HUES48 (cell line): ENCODE data around the gene PNPLA5.

Source experiments
- H3K27ac ChIP-seq: one replicate; pipeline ENCODE4 v1.7.0; 2013; ENCODE audit warnings: low read depth, low read length, inconsistent platforms
- H3K27me3 ChIP-seq: 2 replicates; pipeline ENCODE4 v1.6.1; 2013; ENCODE audit warnings: mild to moderate bottlenecking, low read length; ENCODE audit not compliant: control insufficient read depth, insufficient read depth
- H3K36me3 ChIP-seq: 2 replicates; pipeline ENCODE4 v1.6.1; 2013; ENCODE audit warnings: low read length; ENCODE audit not compliant: control insufficient read depth, insufficient read depth
- H3K4me1 ChIP-seq: 2 replicates; pipeline ENCODE4 v1.6.1; 2013; ENCODE audit warnings: mild to moderate bottlenecking, low read length; ENCODE audit not compliant: control insufficient read depth, insufficient read depth
- H3K4me3 ChIP-seq: 2 replicates; pipeline ENCODE4 v1.5.1; 2013; ENCODE audit warnings: mild to moderate bottlenecking, low read depth, low read length
- H3K9ac ChIP-seq: 2 replicates; pipeline ENCODE4 v1.6.1; 2013; ENCODE audit warnings: mild to moderate bottlenecking, low read depth, low read length, moderate library complexity
- H3K9me3 ChIP-seq: 2 replicates; pipeline ENCODE4 v1.6.1; 2013; ENCODE audit warnings: low read length; ENCODE audit not compliant: control insufficient read depth, insufficient read depth

Gene PNPLA5

GRCh38 chr22:43861529-43861928 is 30.3 kb downstream of the PNPLA5 start:
- Histone ChIP-seq H3K36me3 (no peaks in the 10 kb centered on the region), H3K9ac (no peak overlapping the region), H3K4me3 (peak overlapping the region; percentile 73)

GRCh38 chr22:43860831-43861230 is 31.0 kb downstream of the PNPLA5 start:
- Histone ChIP-seq H3K9me3 (peaks cover 4% of the 10 kb centered on the region; the same call in 1 of the 2 replicates), H3K27me3 (no peaks in the 10 kb centered on the region), H3K9ac (no peak overlapping the region), H3K4me1 (peaks cover 21% of the 10 kb centered on the region), H3K27ac (no peak overlapping the region), H3K36me3 (no peaks in the 10 kb centered on the region), H3K4me3 (peak overlapping the region; percentile 73; the same call in 1 of the 2 replicates)

More at GRCh38 chr22:43861529-43861928, 30.3 kb downstream of the PNPLA5 start:
- Histone ChIP-seq H3K27me3 (no peaks in the 10 kb centered on the region), H3K27ac (no peak overlapping the region), H3K9me3 (peaks cover 4% of the 10 kb centered on the region; the same call in 1 of the 2 replicates), H3K4me1 (peaks cover 21% of the 10 kb centered on the region)

- Histone ChIP-seq H3K9ac (no peak overlapping the region), H3K36me3 (no peaks in the 10 kb centered on the region), H3K27ac (no peak overlapping the region), H3K4me3 (no peak overlapping the region), H3K27me3 (no peaks in the 10 kb centered on the region), H3K4me1 (peaks cover 21% of the 10 kb centered on the region), H3K9me3 (peaks cover 4% of the 10 kb centered on the region; the same call in 1 of the 2 replicates)
Measured at GRCh38 chr22:43860126-43860525, 31.7 kb downstream of the PNPLA5 start.

GRCh38 chr22:43859621-43860020 is 32.2 kb downstream of the PNPLA5 start:
- H3K9me3 ChIP-seq = peaks cover 4% of the 10 kb centered on the region; the same call in 1 of the 2 replicates
- H3K27me3 ChIP-seq = no peaks in the 10 kb centered on the region
- no peak overlapping the region for H3K9ac ChIP-seq
- no peak overlapping the region for H3K4me3 ChIP-seq
- H3K4me1 ChIP-seq = peaks cover 21% of the 10 kb centered on the region
- H3K36me3 ChIP-seq = no peaks in the 10 kb centered on the region
- no peak overlapping the region for H3K27ac ChIP-seq

GRCh38 chr22:43859176-43859575 is 32.6 kb downstream of the PNPLA5 start:
- H3K4me1 ChIP-seq = peaks cover 21% of the 10 kb centered on the region
- H3K9me3 ChIP-seq = peaks cover 4% of the 10 kb centered on the region; the same call in 1 of the 2 replicates
- H3K4me3 ChIP-seq = no peak overlapping the region
- no peaks in the 10 kb centered on the region for H3K27me3 ChIP-seq
- H3K9ac ChIP-seq = no peak overlapping the region
- no peak overlapping the region for H3K27ac ChIP-seq
- H3K36me3 ChIP-seq = no peaks in the 10 kb centered on the region

GRCh38 chr22:43858156-43858895 is 33.5 kb downstream of the PNPLA5 start:
- peaks cover 4% of the 10 kb centered on the region; the same call in 1 of the 2 replicates for H3K9me3 ChIP-seq
- no peak overlapping the region for H3K9ac ChIP-seq
- H3K36me3 ChIP-seq = no peaks in the 10 kb centered on the region
- H3K27me3 ChIP-seq = no peaks in the 10 kb centered on the region
- H3K4me1 ChIP-seq = peaks cover 25% of the 10 kb centered on the region
- H3K27ac ChIP-seq = no peak overlapping the region
- H3K4me3 ChIP-seq = no peak overlapping the region

- H3K27me3 ChIP-seq = no peaks in the 10 kb centered on the region
- no peak overlapping the region for H3K27ac ChIP-seq
- H3K9me3 ChIP-seq = peaks cover 4% of the 10 kb centered on the region; the same call in 1 of the 2 replicates
- H3K9ac ChIP-seq = no peak overlapping the region
- H3K36me3 ChIP-seq = no peaks in the 10 kb centered on the region
- H3K4me1 ChIP-seq = peaks cover 25% of the 10 kb centered on the region
- no peak overlapping the region for H3K4me3 ChIP-seq
Measured at GRCh38 chr22:43857367-43857766, 34.4 kb downstream of the PNPLA5 start.

GRCh38 chr22:43855431-43855830 is 36.4 kb downstream of the PNPLA5 start:
- no peak overlapping the region for H3K4me3 ChIP-seq

GRCh38 chr22:43854786-43855271 is 37.0 kb downstream of the PNPLA5 start:
- no peaks in the 10 kb centered on the region for H3K27me3 ChIP-seq
- H3K4me1 ChIP-seq = peaks cover 16% of the 10 kb centered on the region; the same call in 1 of the 2 replicates
- no peak overlapping the region for H3K4me3 ChIP-seq
- peaks cover 4% of the 10 kb centered on the region; the same call in 1 of the 2 replicates for H3K9me3 ChIP-seq
- no peaks in the 10 kb centered on the region for H3K36me3 ChIP-seq
- H3K9ac ChIP-seq = no peak overlapping the region
- no peak overlapping the region for H3K27ac ChIP-seq

More at GRCh38 chr22:43855431-43855830, 36.4 kb downstream of the PNPLA5 start:
- no peak overlapping the region for H3K27ac ChIP-seq
- H3K27me3 ChIP-seq = no peaks in the 10 kb centered on the region
- no peak overlapping the region for H3K9ac ChIP-seq
- H3K4me1 ChIP-seq = peaks cover 16% of the 10 kb centered on the region; the same call in 1 of the 2 replicates
- peaks cover 4% of the 10 kb centered on the region; the same call in 1 of the 2 replicates for H3K9me3 ChIP-seq
- H3K36me3 ChIP-seq = no peaks in the 10 kb centered on the region

GRCh38 chr22:43854121-43854785 is 37.6 kb downstream of the PNPLA5 start:
- Histone ChIP-seq H3K27ac (no peak overlapping the region), H3K4me3 (no peak overlapping the region), H3K27me3 (no peaks in the 10 kb centered on the region), H3K36me3 (no peaks in the 10 kb centered on the region), H3K9me3 (peaks cover 4% of the 10 kb centered on the region; the same call in 1 of the 2 replicates), H3K9ac (no peak overlapping the region), H3K4me1 (peaks cover 13% of the 10 kb centered on the region; the same call in 1 of the 2 replicates)
